Common myeloid progenitor, CD34-positive (primary cell): ENCODE measurements around the gene NFATC3.

Experiments used
- CTCF ChIA-PET: fragments of 350-600 bp; sonication (Branson Sonifier 250); formaldehyde crosslinking; loops from one replicate; lab custom pipeline; 2021; ENCODE audit warnings: antibody characterized with exemption; lab: Charles Lee
- POLR2A ChIA-PET: fragments of 350-600 bp; sonication (Branson Sonifier 250); formaldehyde crosslinking; loops from one replicate; lab custom pipeline; 2021; ENCODE audit warnings: antibody characterized with exemption; lab: Charles Lee
- DNase-seq, 3 donors: peaks; one replicate each; pipeline versions ENCODE4 v3.0.0 to v3.0.0-alpha.2; 2013
- H3K27ac ChIP-seq, 2 experiments: 1 replicate in 1 of 2; 2 replicates in 1 of 2; pipeline ENCODE4 v1.7.0; 2013; ENCODE audit warnings: inconsistent platforms in 2 of 2, low read length in 2 of 2, mild to moderate bottlenecking in 2 of 2, low read depth in 1 of 2, moderate library complexity in 1 of 2; ENCODE audit not compliant: severe bottlenecking in 2 of 2, insufficient read depth in 1 of 2, poor library complexity in 1 of 2
- H3K27me3 ChIP-seq, 5 experiments: replicated peaks in 2 of 5; 1 replicate in 3 of 5; 2 replicates in 2 of 5; pipeline versions ENCODE4 v1.6.1 to v1.7.0; 2013; ENCODE audit warnings: low read length in 4 of 5, mild to moderate bottlenecking in 2 of 5, moderate library complexity in 2 of 5, inconsistent platforms in 1 of 5; ENCODE audit not compliant: insufficient read depth in 5 of 5, control insufficient read depth in 4 of 5
- H3K36me3 ChIP-seq, 4 experiments: 1 replicate in 2 of 4; 2 replicates in 2 of 4; pipeline versions ENCODE4 v1.6.1 to v1.7.0; 2013; ENCODE audit warnings: low read length in 3 of 4, control low read depth in 1 of 4, mild to moderate bottlenecking in 1 of 4; ENCODE audit not compliant: control insufficient read depth in 4 of 4, insufficient read depth in 4 of 4
- H3K4me1 ChIP-seq, 4 experiments: 1 replicate in 3 of 4; 2 replicates in 1 of 4; pipeline versions ENCODE4 v1.6.1 to v1.7.1; 2013; ENCODE audit warnings: low read length in 3 of 4, mild to moderate bottlenecking in 3 of 4, control low read depth in 1 of 4, inconsistent platforms in 1 of 4, moderate library complexity in 1 of 4; ENCODE audit not compliant: control insufficient read depth in 4 of 4, insufficient read depth in 4 of 4; ENCODE audit errors: control extremely low read depth in 1 of 4
- H3K4me3 ChIP-seq, 7 experiments: 1 replicate in 4 of 7; 2 replicates in 3 of 7; pipeline versions ENCODE4 v1.5.1 to v1.7.0; 2013; ENCODE audit warnings: mild to moderate bottlenecking in 7 of 7, low read length in 6 of 7, moderate library complexity in 6 of 7, inconsistent platforms in 2 of 7, low read depth in 2 of 7, control low read depth in 1 of 7; ENCODE audit not compliant: insufficient read depth in 4 of 7, control insufficient read depth in 1 of 7; ENCODE audit errors: extremely low read depth in 1 of 7
- H3K9me3 ChIP-seq, 5 experiments: 1 replicate in 4 of 5; 2 replicates in 1 of 5; pipeline versions ENCODE4 v1.6.1 to v1.7.1; 2013; ENCODE audit warnings: low read length in 4 of 5, mild to moderate bottlenecking in 2 of 5, inconsistent platforms in 1 of 5, low read depth in 1 of 5, moderate library complexity in 1 of 5; ENCODE audit not compliant: control insufficient read depth in 4 of 5, insufficient read depth in 2 of 5; ENCODE audit errors: control extremely low read depth in 1 of 5
- WGBS: methylation state at CpG from one replicate; pipeline ENCODE4 v1.1.5; 2013; ENCODE audit not compliant: insufficient coverage; 5-methylcytosine and 5-hydroxymethylcytosine counted together

NFATC3 gene

DNA sequence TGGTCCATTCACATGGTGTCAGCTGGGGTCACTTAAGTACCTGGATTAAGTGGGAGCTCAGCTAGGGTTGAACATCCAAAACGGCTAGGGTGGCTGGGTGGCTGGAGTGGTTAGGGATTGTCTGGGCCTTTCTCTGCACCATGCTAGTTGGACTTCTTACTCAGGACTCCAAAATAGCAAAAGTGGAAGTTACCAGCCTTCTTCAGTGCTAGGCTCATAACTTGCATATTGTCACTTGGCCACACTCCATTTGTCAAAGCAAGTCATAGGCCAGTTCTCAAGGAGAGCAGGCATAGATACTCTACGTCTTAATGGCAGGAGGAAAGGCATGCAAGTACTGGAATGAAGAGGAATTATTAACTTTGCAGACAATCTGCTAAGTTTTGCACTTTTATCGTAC, 81.1 kb downstream of the NFATC3 start:
- POLR2A ChIA-PET, result no interaction called here

GRCh38 chr16:68179196-68179795, 94.1 kb downstream of the NFATC3 start:
- ChIA-PET CTCF (interaction anchor here (1.0 to 2.1 kb wide), 6 partner anchors 10 to 54 kb away, joined by 3 to 6 read pairs (median 3); no protein-coding TSS in a partner anchor), POLR2A (no interaction called here)
- no peak overlapping the region for H3K4me3 ChIP-seq
- WGBS, result 100% methylated on average over 1 of the region's 2 CpGs
- no peaks in the 10 kb centered on the region for H3K9me3 ChIP-seq
- no peaks in the 10 kb centered on the region for H3K27me3 ChIP-seq
- H3K27ac ChIP-seq, result no peak overlapping the region
- no peak for DNase-seq
- H3K4me1 ChIP-seq, result no peaks in the 10 kb centered on the region
- H3K36me3 ChIP-seq, result peaks cover 21 to 66% (median 36%) of the 10 kb centered on the region in 4 experiments

More for the DNA sequence above, 81.1 kb downstream of the NFATC3 start:
- Histone ChIP-seq H3K4me1 (no peaks in the 10 kb centered on the region), H3K4me3 (no peak overlapping the region), H3K36me3 (peaks cover 8 to 51% (median 23%) of the 10 kb centered on the region in 4 experiments), H3K9me3 (no peaks in the 10 kb centered on the region), H3K27me3 (no peaks in the 10 kb centered on the region), H3K27ac (no peak overlapping the region)
- WGBS, result 100% methylated on average over 2 of the region's 3 CpGs
- CTCF ChIA-PET, result interaction anchor here (0.7 to 2.5 kb wide), 4 partner anchors 9 to 72 kb away, joined by 3 to 7 read pairs (median 4); no protein-coding TSS in a partner anchor
- DNase-seq, result no peak

DNA sequence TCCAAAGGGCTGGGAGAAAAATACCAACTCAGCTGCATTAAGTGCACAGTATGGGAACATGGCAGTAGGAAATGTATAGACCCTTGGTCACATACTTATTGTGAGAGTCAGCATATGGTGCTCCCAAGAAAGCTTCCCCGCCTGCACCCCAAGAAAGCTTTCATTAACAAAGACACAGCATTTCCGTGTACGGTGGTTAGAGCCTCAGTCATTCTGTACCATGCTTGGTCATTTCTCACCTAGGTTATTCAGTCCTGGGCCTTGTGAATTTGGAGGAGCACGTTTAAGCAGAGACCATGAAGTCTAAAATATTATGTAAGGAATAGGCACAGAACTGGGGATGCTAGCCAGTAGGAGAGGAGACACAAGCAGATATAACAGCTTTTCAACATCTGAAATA, 94.7 kb downstream of the NFATC3 start:
- no peak for DNase-seq
- no peak overlapping the region for H3K4me3 ChIP-seq
- no CpG with 5 or more reads among the region's 4 CpGs for WGBS
- no peaks in the 10 kb centered on the region for H3K27me3 ChIP-seq
- H3K27ac ChIP-seq, result no peak overlapping the region
- POLR2A ChIA-PET, result no interaction called here
- H3K9me3 ChIP-seq, result no peaks in the 10 kb centered on the region
- H3K36me3 ChIP-seq, result peaks cover 20 to 65% (median 34%) of the 10 kb centered on the region in 4 experiments
- H3K4me1 ChIP-seq, result no peaks in the 10 kb centered on the region
- CTCF ChIA-PET, result interaction anchor here (1.0 to 2.1 kb wide), 4 partner anchors 11 to 26 kb away, joined by 3 to 6 read pairs (median 4); no protein-coding TSS in a partner anchor

DNA sequence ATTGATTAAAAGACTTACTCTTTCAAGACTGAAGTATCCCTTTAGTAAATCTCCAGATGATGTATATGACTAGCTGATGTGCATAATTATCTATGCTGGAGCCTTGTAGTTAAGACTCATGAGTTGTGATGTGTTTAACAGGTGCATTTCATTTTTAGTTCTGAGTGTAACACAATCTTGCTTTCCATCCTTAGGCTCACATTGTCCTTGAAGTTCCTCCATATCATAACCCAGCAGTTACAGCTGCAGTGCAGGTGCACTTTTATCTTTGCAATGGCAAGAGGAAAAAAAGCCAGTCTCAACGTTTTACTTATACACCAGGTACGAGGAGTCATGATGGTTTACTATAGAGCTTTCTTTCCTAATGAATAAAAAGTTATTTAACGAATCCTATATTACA, 97.9 kb downstream of the NFATC3 start:
- Histone ChIP-seq H3K4me3 (no peak overlapping the region), H3K27me3 (no peaks in the 10 kb centered on the region), H3K27ac (no peak overlapping the region), H3K4me1 (no peaks in the 10 kb centered on the region), H3K36me3 (peaks cover 30 to 75% (median 39%) of the 10 kb centered on the region in 4 experiments), H3K9me3 (peaks cover 0 to 6% (median 4%) of the 10 kb centered on the region in 5 experiments)
- DNase-seq, result no peak
- CTCF ChIA-PET, result no interaction called here
- POLR2A ChIA-PET, result no interaction called here
- no CpG with 5 or more reads among the region's 3 CpGs for WGBS

DNA sequence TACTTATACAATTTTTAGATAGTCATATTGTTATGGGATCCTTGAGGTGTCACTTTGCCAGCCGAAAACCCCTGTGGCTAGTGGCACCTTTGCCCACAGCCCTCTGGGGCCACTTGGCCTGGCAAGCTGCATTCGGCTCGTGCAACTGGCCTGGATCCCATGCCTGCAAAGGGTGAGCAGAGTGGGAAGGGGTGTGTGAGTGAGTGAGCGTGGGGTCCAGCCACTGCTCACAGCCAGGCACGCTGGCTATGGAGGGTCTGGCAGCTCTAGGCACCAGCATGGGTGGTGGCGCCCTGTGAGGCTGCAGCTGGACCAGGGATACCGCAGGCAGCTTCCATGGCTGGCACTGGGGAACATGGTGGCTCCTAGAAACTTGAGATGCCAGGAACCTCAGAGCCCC, 101.7 kb downstream of the NFATC3 start:
- ChIA-PET CTCF (interaction anchor here (1.1 kb wide), 1 partner anchor 14 kb away, joined by 3 read pairs; no protein-coding TSS in a partner anchor), POLR2A (interaction anchor here (0.6 kb wide), 1 partner anchor 323 kb away, joined by 3 read pairs; no protein-coding TSS in a partner anchor)
- H3K36me3 ChIP-seq, result peaks cover 27 to 74% (median 42%) of the 10 kb centered on the region in 4 experiments
- no peak overlapping the region for H3K4me3 ChIP-seq
- no peak for DNase-seq
- H3K9me3 ChIP-seq, result peaks cover 0 to 6% (median 4%) of the 10 kb centered on the region in 5 experiments
- H3K27ac ChIP-seq, result no peak overlapping the region
- 100% methylated on average over 3 of the region's 7 CpGs for WGBS
- H3K4me1 ChIP-seq, result no peaks in the 10 kb centered on the region
- no peaks in the 10 kb centered on the region for H3K27me3 ChIP-seq

- no peaks in the 10 kb centered on the region for H3K27me3 ChIP-seq
- H3K4me1 ChIP-seq, result no peaks in the 10 kb centered on the region
- DNase-seq, result no peak
- ChIA-PET POLR2A (no interaction called here), CTCF (interaction anchor here (1.1 to 1.5 kb wide), 2 partner anchors 15 kb away, joined by 3 read pairs; no protein-coding TSS in a partner anchor)
- peaks cover 0 to 6% (median 4%) of the 10 kb centered on the region in 5 experiments for H3K9me3 ChIP-seq
- no peak overlapping the region for H3K4me3 ChIP-seq
- no peak overlapping the region for H3K27ac ChIP-seq
- peaks cover 27 to 72% (median 42%) of the 10 kb centered on the region in 4 experiments for H3K36me3 ChIP-seq
- WGBS, result 100% methylated on average over 2 of the region's 2 CpGs
These were observed 102.3 kb downstream of the NFATC3 start for GRCh38 chr16:68187505-68187904.

- Histone ChIP-seq H3K36me3 (peaks cover 23 to 74% (median 40%) of the 10 kb centered on the region in 4 experiments), H3K4me3 (no peak overlapping the region), H3K4me1 (no peaks in the 10 kb centered on the region), H3K27me3 (no peaks in the 10 kb centered on the region), H3K9me3 (peaks cover 0 to 6% (median 4%) of the 10 kb centered on the region in 5 experiments), H3K27ac (no peak overlapping the region)
- DNase-seq, result no peak
- ChIA-PET POLR2A (no interaction called here), CTCF (interaction anchor here (1.5 kb wide), 1 partner anchor 14 kb away, joined by 3 read pairs; no protein-coding TSS in a partner anchor)
- WGBS, result 96% methylated on average over 9 of the region's 10 CpGs
These were observed 103.0 kb downstream of the NFATC3 start for GRCh38 chr16:68188170-68188569.
